Kidney (tissue), 14 donors: Measurements from ENCODE around the gene AQP7. TPM values are rescaled to one million over a fixed set of nuclear protein-coding genes. Genes with fewer than 3 reads are reported as not detected.

Source experiments
- DNase-seq, 5 donors: peaks; one replicate each; pipeline ENCODE4 v3.0.0-alpha.2; 2013 to 2020
- FAIRE-seq: peaks from 2 replicates; lab custom pipeline; 2012; peaks lifted over from hg19 to GRCh38; lab: Jason Lieb, UNC
- H3K27ac ChIP-seq, 2 donors: one replicate each; pipeline ENCODE4 v1.7.0; 2013; ENCODE audit warnings: low read depth in 2 of 2, low read length in 2 of 2, inconsistent platforms in 1 of 2
- H3K27me3 ChIP-seq: one replicate; pipeline ENCODE4 v1.7.1; 2013; ENCODE audit warnings: low read length, inconsistent platforms; ENCODE audit not compliant: control insufficient read depth, insufficient read depth
- H3K36me3 ChIP-seq, 3 donors: one replicate each; pipeline versions ENCODE4 v1.7.0 to v1.7.1; 2013; ENCODE audit warnings: low read length in 3 of 3, control low read depth in 1 of 3, inconsistent platforms in 1 of 3; ENCODE audit not compliant: insufficient read depth in 3 of 3, control insufficient read depth in 2 of 3
- H3K4me1 ChIP-seq, 3 donors: one replicate each; pipeline versions ENCODE4 v1.7.0 to v1.7.1; 2013; ENCODE audit warnings: low read length in 3 of 3, inconsistent platforms in 1 of 3, low read depth in 1 of 3; ENCODE audit not compliant: control insufficient read depth in 2 of 3, insufficient read depth in 2 of 3
- H3K4me3 ChIP-seq, 3 donors: one replicate each; pipeline versions ENCODE4 v1.7.0 to v1.8.1; 2013; ENCODE audit warnings: low read length in 3 of 3, control low read depth in 1 of 3, inconsistent platforms in 1 of 3
- H3K9ac ChIP-seq, 3 donors: one replicate each; pipeline versions ENCODE4 v1.7.0 to v1.7.1; 2013; ENCODE audit warnings: low read length in 3 of 3, control low read depth in 1 of 3, inconsistent platforms in 1 of 3
- H3K9me3 ChIP-seq, 3 donors: one replicate each; pipeline versions ENCODE4 v1.7.0 to v1.7.1; 2013; ENCODE audit warnings: low read length in 3 of 3, control low read depth in 1 of 3, inconsistent platforms in 1 of 3; ENCODE audit not compliant: control insufficient read depth in 2 of 3, insufficient read depth in 1 of 3
- CTCF ChIP-seq: IDR thresholded peaks from 3 replicates; pipeline ENCODE4 v1.5.1; 2012; ENCODE audit warnings: mild to moderate bottlenecking, moderate library complexity, borderline replicate concordance; ENCODE audit not compliant: insufficient read depth; ENCODE audit errors: extremely low read depth
- intact Hi-C: fragments of 100-400 bp; cut with DNase I; formaldehyde crosslinking; loops from one replicate; pipeline ENCODE4 v1.11.1; 2022
- polyA plus RNA-seq: library from polyadenylated mRNA; stranded (reverse); fragments of 350-450 nt; fragmentation: Illumina TruSeq; extraction: RNeasy Lipid Tissue Mini Kit (QIAGEN cat#74804); gene quantifications from one replicate; pipeline ENCODE4 v1.2.3, GENCODE V29; 2014; ENCODE audit warnings: low read depth, low replicate concordance; ENCODE audit not compliant: insufficient read depth
- total RNA-seq: library from RNA; stranded (reverse); fragmentation: NEBNext Ultra II Directional; extraction: Animal tissue kit (Norgen Biotek cat#: 25700); gene quantifications from one replicate; pipeline ENCODE4 v1.2.1, GENCODE V29; 2021
- donor health status: control.
- donor health status: control.
- donor health status: control.
- donor health status: control.
- donor health status: control.
- donor health status: DM: yes; HTN: yes; CAD: no.
- donor health status: Normal renal cell carcinoma (clear cell type).

AQP7 gene
- total and polyA plus RNA-seq, 2 donors from 2014 or later: 11.9 to 45.3 TPM

DNA sequence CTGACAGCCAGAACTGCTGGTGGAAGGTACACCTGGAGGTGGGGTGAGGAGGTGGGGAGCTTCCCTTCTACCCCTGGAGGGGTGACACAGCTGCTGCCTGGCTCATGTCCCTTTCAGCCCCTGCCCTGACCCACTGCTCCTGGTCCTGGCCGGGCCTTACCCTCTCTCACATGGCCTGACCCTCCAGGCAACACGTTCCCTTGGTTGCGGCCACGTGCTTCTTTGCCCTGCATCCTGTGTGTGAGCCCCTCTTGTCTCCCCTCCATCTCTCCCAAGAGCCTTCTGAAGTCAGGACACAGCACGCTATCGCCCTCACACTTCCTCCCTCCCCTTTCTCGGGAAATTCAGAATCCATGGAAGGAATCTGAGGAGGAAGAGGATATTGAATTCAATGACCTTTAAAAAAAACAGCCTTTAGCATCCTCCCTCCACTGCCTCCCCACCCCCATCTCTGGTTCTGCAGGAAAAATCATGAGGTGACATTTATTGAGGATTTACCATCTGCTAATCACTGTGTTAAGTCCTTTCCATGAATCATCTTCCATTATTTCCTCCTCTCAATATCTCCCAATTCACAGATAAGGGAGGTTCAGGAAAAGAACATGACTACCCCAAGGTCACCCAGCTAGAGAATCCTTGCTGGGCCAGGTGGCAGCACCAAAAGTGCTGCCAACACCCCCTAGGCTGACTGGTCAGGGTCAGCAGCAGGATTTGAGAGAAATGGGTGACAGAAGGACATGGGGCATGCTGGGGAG, 36.7 kb upstream of the AQP7 start:
- FAIRE-seq (no peak), DNase-seq (no peak)
- peaks cover 0 to 7% (median 5%) of the 10 kb centered on the region in 3 donors for H3K4me1 ChIP-seq
- H3K4me3 ChIP-seq: no peak overlapping the region
- peaks cover 0 to 6% (median 0%) of the 10 kb centered on the region in 3 donors for H3K36me3 ChIP-seq
- intact Hi-C loops: no loop called here
- H3K27ac ChIP-seq: peak overlapping the region in 1 of 2 donors; percentile 35
- H3K9me3 ChIP-seq: no peaks in the 10 kb centered on the region
- H3K9ac ChIP-seq: no peak overlapping the region
- TF ChIP-seq CTCF: no peak
- no peaks in the 10 kb centered on the region for H3K27me3 ChIP-seq

DNA sequence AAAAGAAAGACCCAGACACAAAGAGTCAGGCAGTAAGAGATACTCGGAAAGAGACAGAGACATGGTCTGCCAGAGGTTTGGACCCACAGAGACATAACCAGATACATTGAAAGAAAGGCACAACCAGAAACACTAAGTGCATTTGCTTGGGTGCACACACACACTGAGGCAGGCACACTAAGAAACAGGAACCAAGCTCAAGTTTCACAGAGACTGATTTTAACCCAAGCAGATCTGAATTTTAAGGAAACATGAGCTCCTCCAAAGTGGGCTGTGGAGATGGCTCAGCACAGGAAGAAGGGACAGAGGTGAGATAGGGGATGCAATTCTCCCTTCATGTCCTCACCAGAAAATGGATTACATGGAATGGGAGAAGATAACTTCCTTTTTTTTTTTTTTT, 35.5 kb upstream of the AQP7 start:
- Histone ChIP-seq H3K27ac (no peak overlapping the region), H3K27me3 (no peaks in the 10 kb centered on the region), H3K9me3 (no peaks in the 10 kb centered on the region), H3K4me1 (peaks cover 0 to 6% (median 5%) of the 10 kb centered on the region in 3 donors), H3K4me3 (no peak overlapping the region), H3K9ac (no peak overlapping the region), H3K36me3 (peaks cover 0 to 4% (median 0%) of the 10 kb centered on the region in 3 donors)
- intact Hi-C loops: no loop called here
- FAIRE-seq (no peak), DNase-seq (no peak)
- TF ChIP-seq CTCF: no peak

GRCh38 chr9:33437205-33437604, 34.8 kb upstream of the AQP7 start:
- TF ChIP-seq CTCF: no peak
- no peaks in the 10 kb centered on the region for H3K36me3 ChIP-seq
- no peaks in the 10 kb centered on the region for H3K9me3 ChIP-seq
- H3K27me3 ChIP-seq: no peaks in the 10 kb centered on the region
- no peak for DNase-seq
- intact Hi-C loops: no loop called here
- H3K9ac ChIP-seq: no peak overlapping the region
- no peak overlapping the region for H3K27ac ChIP-seq
- no peak overlapping the region for H3K4me3 ChIP-seq
- FAIRE-seq: no peak
- peaks cover 0 to 6% (median 5%) of the 10 kb centered on the region in 3 donors for H3K4me1 ChIP-seq

DNA sequence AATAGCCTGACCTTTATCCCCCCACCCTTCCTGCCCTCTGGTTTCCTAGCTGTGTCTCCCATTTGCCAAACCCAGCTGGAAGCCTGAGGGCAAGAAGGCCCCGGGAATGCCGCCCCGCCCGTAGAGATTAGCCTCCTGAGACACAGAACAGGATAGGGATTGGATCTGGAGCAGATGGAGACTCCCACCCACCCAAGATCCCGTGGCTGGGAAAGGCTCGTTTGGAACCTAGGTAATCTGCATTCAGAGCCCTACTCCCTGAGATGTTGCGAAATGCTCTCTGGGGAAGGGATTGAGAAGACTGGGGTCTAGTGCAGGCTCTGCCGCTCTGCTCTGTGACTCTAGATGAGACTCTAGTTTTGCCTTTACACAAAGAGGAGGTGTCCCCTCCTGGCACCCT, 34.1 kb upstream of the AQP7 start:
- Histone ChIP-seq H3K9ac (no peak overlapping the region), H3K4me1 (peaks cover 0 to 6% (median 5%) of the 10 kb centered on the region in 3 donors), H3K9me3 (no peaks in the 10 kb centered on the region), H3K27ac (no peak overlapping the region), H3K27me3 (no peaks in the 10 kb centered on the region), H3K4me3 (no peak overlapping the region), H3K36me3 (no peaks in the 10 kb centered on the region)
- intact Hi-C loops: no loop called here
- DNase-seq (no peak), FAIRE-seq (no peak)
- no peak for TF ChIP-seq CTCF
